Left colon (tissue), 2 donors: ENCODE data around the gene PEAK1. TPM values are rescaled to one million over a fixed set of nuclear protein-coding genes. Genes with fewer than 3 reads are reported as not detected.

Experiments
- ATAC-seq: fragments of 200-7000 bp; cut with Tn5 transposase; one replicate; pipeline ENCODE4 v1.9.1; 2020; ENCODE audit warnings: mild to moderate bottlenecking, moderate library complexity
- DNase-seq, 2 donors: peaks; one replicate each; pipeline ENCODE4 v3.0.0-alpha.2; 2020
- intact Hi-C, 2 donors: fragments of 100-400 bp; cut with DNase I in 1 of 2; cut with micrococcal nuclease in 1 of 2; formaldehyde crosslinking; loops; one replicate each; pipeline versions ENCODE4 v1.11.2 to v1.14.0; 2022; cut with DNase I, micrococcal nuclease
- total RNA-seq, 2 donors: library from RNA; stranded (reverse); fragmentation: NEBNext Ultra II Directional; extraction: Animal tissue kit (Norgen Biotek cat#: 25700); gene quantifications; one replicate each; pipeline ENCODE4 v1.2.1, GENCODE V29; 2021
- donor health status: DM: no; HTN: no; CAD: no.
- donor health status: DM: yes; HTN: yes; CAD: no.

The PEAK1 gene
- total RNA-seq, 2 donors from 2014 or later, result 57.0 to 57.5 TPM

- no peak for DNase-seq
- intact Hi-C loops, result no loop called here
- no peak for ATAC-seq
Observed at GRCh38 chr15:77336006-77336405, 83.9 kb downstream of the PEAK1 start.

GRCh38 chr15:77335298-77335697 lies 84.6 kb downstream of the PEAK1 start:
- DNase-seq, result no peak
- no peak for ATAC-seq
- intact Hi-C loops, result no loop called here

- intact Hi-C loops, result no loop called here
- no peak for ATAC-seq
- no peak for DNase-seq
Observed at GRCh38 chr15:77333166-77333565, 86.7 kb downstream of the PEAK1 start.

- ATAC-seq (no peak), DNase-seq (no peak)
- intact Hi-C loops, result no loop called here
Observed at GRCh38 chr15:77329202-77329601, 90.7 kb downstream of the PEAK1 start.

GRCh38 chr15:77327844-77328529 lies 91.9 kb downstream of the PEAK1 start:
- intact Hi-C loops, result no loop called here
- DNase-seq, result no peak
- no peak for ATAC-seq

- no peak for ATAC-seq
Observed at GRCh38 chr15:77327168-77327567, 92.7 kb downstream of the PEAK1 start.

GRCh38 chr15:77326366-77326765 lies 93.5 kb downstream of the PEAK1 start:
- intact Hi-C loops, result no loop called here
- ATAC-seq, result no peak
- no peak for DNase-seq

More at GRCh38 chr15:77327168-77327567, 92.7 kb downstream of the PEAK1 start:
- intact Hi-C loops, result no loop called here
- DNase-seq, result no peak

- intact Hi-C loops, result no loop called here
- ATAC-seq (peak; percentile 79), DNase-seq (no peak)
Observed at GRCh38 chr15:77312523-77312922, 107.4 kb downstream of the PEAK1 start.

- intact Hi-C loops, result no loop called here
- DNase-seq (no peak), ATAC-seq (peak; percentile 66)
Observed at GRCh38 chr15:77311618-77312398, 108.1 kb downstream of the PEAK1 start.

- no peak for DNase-seq
- intact Hi-C loops, result no loop called here
- no peak for ATAC-seq
Observed at GRCh38 chr15:77311020-77311419, 108.9 kb downstream of the PEAK1 start.

- intact Hi-C loops, result no loop called here
Observed at GRCh38 chr15:77309392-77309791, 110.5 kb downstream of the PEAK1 start.

GRCh38 chr15:77305953-77306352 lies 114.0 kb downstream of the PEAK1 start:
- ATAC-seq (no peak), DNase-seq (no peak)
- intact Hi-C loops, result no loop called here

More at GRCh38 chr15:77309392-77309791, 110.5 kb downstream of the PEAK1 start:
- no peak for ATAC-seq
- no peak for DNase-seq

GRCh38 chr15:77296773-77297337 lies 123.0 kb downstream of the PEAK1 start:
- ATAC-seq (no peak), DNase-seq (no peak)
- intact Hi-C loops, result no loop called here

- ATAC-seq (no peak), DNase-seq (no peak)
- intact Hi-C loops, result no loop called here
Observed at GRCh38 chr15:77295446-77295845, 124.5 kb downstream of the PEAK1 start.

GRCh38 chr15:77292969-77293558 lies 126.8 kb downstream of the PEAK1 start:
- intact Hi-C loops, result no loop called here
- DNase-seq (no peak), ATAC-seq (no peak)

- ATAC-seq (no peak), DNase-seq (no peak)
- intact Hi-C loops, result no loop called here
Observed at GRCh38 chr15:77291107-77291506, 128.8 kb downstream of the PEAK1 start.

- DNase-seq (no peak), ATAC-seq (no peak)
- intact Hi-C loops, result no loop called here
Observed at GRCh38 chr15:77287385-77287784, 132.5 kb downstream of the PEAK1 start.

GRCh38 chr15:77285057-77285997 lies 134.6 kb downstream of the PEAK1 start:
- DNase-seq, result no peak
- intact Hi-C loops, result no loop called here
- ATAC-seq, result no peak

- ATAC-seq (no peak), DNase-seq (peak in 1 of 2 donors; percentile 7)
- intact Hi-C loops, result no loop called here
Observed at GRCh38 chr15:77282333-77282732, 137.6 kb downstream of the PEAK1 start.
